ENCODE results near the gene QSOX1.

DNA sequence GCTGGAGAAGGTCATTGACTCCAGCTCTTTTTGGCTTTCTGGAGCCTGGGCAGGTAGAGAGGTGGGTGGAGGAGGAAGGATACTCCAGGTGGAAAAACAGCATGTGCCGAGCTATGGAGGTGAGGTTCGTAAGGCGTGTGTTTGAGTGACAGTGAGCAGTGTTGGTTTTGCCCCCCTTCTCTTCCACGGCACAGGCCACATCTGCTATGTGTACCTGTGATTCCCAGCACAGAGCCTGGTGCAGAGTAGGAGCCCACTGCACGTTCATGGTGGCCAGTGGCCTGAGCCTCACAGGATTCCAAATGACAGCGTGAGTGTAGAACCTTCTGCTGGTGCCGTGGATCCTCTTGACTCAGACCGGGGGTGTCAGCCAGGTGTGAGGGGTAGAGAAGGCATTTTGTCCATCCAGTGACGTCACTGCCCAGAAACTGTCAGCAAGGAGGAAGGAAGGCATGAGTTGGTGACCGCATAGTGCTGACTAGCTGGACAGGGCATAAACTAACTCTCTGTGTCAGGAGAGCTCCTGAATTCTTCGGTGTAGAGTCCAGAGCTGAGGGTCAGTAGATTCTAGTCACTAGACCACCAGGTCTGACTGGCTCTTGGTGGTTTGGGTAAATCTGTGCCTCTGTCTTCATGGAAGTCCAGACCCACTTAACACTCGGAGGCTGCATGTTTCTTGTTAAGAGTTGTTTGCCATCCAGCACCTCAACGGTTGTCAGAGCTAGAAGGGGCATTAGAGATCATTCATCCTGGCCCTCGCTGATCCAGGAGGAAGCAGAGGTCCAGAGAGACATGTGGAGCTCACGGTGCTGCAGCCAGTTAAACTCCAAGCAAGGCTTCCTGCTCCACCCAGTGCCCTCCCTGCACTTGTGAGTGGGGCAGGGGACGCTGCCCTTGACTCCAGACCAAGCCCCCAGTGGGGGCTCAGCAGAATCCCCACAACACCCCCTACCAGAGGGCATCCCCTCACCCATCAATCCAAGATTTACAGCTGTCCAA, 3.8 kb downstream of the QSOX1 start:
- TF ChIP-seq, protein P1, sequence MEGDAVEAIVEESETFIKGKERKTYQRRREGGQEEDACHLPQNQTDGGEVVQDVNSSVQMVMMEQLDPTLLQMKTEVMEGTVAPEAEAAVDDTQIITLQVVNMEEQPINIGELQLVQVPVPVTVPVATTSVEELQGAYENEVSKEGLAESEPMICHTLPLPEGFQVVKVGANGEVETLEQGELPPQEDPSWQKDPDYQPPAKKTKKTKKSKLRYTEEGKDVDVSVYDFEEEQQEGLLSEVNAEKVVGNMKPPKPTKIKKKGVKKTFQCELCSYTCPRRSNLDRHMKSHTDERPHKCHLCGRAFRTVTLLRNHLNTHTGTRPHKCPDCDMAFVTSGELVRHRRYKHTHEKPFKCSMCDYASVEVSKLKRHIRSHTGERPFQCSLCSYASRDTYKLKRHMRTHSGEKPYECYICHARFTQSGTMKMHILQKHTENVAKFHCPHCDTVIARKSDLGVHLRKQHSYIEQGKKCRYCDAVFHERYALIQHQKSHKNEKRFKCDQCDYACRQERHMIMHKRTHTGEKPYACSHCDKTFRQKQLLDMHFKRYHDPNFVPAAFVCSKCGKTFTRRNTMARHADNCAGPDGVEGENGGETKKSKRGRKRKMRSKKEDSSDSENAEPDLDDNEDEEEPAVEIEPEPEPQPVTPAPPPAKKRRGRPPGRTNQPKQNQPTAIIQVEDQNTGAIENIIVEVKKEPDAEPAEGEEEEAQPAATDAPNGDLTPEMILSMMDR (IDR thresholded peaks at IDR 0.05; ENCODE audit: poor library complexity) = no peak
- no peak for TF ChIP-seq EZH2 (IDR thresholded peaks at IDR 0.05; ENCODE audit: borderline replicate concordance)
- TF ChIP-seq EZH2phosphoT487 (IDR thresholded peaks at IDR 0.05; ENCODE audit: low read depth, severe bottlenecking, unreplicated experiment) = no peak

Data from hepatocyte (in vitro differentiated cells).